ENCODE results near the gene VMP1.

GRCh38 chr17:59848385-59848668, 140.9 kb downstream of the VMP1 start:
- TF ChIP-seq, protein P1, sequence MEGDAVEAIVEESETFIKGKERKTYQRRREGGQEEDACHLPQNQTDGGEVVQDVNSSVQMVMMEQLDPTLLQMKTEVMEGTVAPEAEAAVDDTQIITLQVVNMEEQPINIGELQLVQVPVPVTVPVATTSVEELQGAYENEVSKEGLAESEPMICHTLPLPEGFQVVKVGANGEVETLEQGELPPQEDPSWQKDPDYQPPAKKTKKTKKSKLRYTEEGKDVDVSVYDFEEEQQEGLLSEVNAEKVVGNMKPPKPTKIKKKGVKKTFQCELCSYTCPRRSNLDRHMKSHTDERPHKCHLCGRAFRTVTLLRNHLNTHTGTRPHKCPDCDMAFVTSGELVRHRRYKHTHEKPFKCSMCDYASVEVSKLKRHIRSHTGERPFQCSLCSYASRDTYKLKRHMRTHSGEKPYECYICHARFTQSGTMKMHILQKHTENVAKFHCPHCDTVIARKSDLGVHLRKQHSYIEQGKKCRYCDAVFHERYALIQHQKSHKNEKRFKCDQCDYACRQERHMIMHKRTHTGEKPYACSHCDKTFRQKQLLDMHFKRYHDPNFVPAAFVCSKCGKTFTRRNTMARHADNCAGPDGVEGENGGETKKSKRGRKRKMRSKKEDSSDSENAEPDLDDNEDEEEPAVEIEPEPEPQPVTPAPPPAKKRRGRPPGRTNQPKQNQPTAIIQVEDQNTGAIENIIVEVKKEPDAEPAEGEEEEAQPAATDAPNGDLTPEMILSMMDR (IDR thresholded peaks at IDR 0.05) = no peak
- no peak for TF ChIP-seq POLR2A (IDR thresholded peaks at IDR 0.05)
